ENCODE results near the gene ELL2. TPM values are rescaled to one million over a fixed set of nuclear protein-coding genes. Genes with fewer than 3 reads are reported as not detected.

ELL2 gene
- total RNA-seq, 1 experiment from 2014 or later, result 24.4 TPM

GRCh38 chr5:95899006-95899405 lies 62.6 kb downstream of the ELL2 start:
- H3K27ac Mint-ChIP-seq, result no peak overlapping the region
- H3K4me1 Mint-ChIP-seq, result peaks cover 37% of the 10 kb centered on the region
- no peaks in the 10 kb centered on the region for H3K27me3 Mint-ChIP-seq (ENCODE audit: low read depth)
- DNase-seq (ENCODE audit: low spot score) (no peak), ATAC-seq (no peak)
- H3K4me3 Mint-ChIP-seq, result no peak overlapping the region
- H3K9me3 Mint-ChIP-seq, result no peaks in the 10 kb centered on the region
- H3K36me3 Mint-ChIP-seq, result peaks cover 4% of the 10 kb centered on the region; the same call in 1 of the 2 replicates
- no peak for TF ChIP-seq RORB (CRISPR knock-in tag; IDR thresholded peaks at IDR 0.05)
- no peak for TF ChIP-seq ETV6 (CRISPR knock-in tag; IDR thresholded peaks at IDR 0.05)
- no peak for TF ChIP-seq GABPB1 (CRISPR knock-in tag; IDR thresholded peaks at IDR 0.05)
- TF ChIP-seq AFF4 (CRISPR knock-in tag; IDR thresholded peaks at IDR 0.05; ENCODE audit: borderline replicate concordance), result no peak
- POLR2A ChIA-PET, result no interaction called here
- CTCF ChIA-PET, result no interaction called here

- TF ChIP-seq RORB (CRISPR knock-in tag; IDR thresholded peaks at IDR 0.05), result no peak
- TF ChIP-seq FOXP1 (CRISPR knock-in tag; IDR thresholded peaks at IDR 0.05; ENCODE audit: borderline replicate concordance), result no peak
- no peak for TF ChIP-seq ZNF232 (CRISPR knock-in tag; IDR thresholded peaks at IDR 0.05)
- TF ChIP-seq ZNF396 (CRISPR knock-in tag; IDR thresholded peaks at IDR 0.05; ENCODE audit: borderline replicate concordance), result no peak
- no peak for TF ChIP-seq HMGXB4 (CRISPR knock-in tag; IDR thresholded peaks at IDR 0.05)
- no peak for TF ChIP-seq E2F5 (CRISPR knock-in tag; IDR thresholded peaks at IDR 0.05)
- TF ChIP-seq ATF2 (CRISPR knock-in tag; IDR thresholded peaks at IDR 0.05; ENCODE audit: borderline replicate concordance, low read depth), result no peak
- Mint-ChIP-seq H3K27ac (peak overlapping the region; percentile 9; the same call in 1 of the 2 replicates), H3K27me3 (ENCODE audit: low read depth) (no peaks in the 10 kb centered on the region), H3K9me3 (no peaks in the 10 kb centered on the region), H3K4me1 (peaks cover 37% of the 10 kb centered on the region), H3K4me3 (no peak overlapping the region; the same call in 1 of the 2 replicates), H3K36me3 (peaks cover 4% of the 10 kb centered on the region; the same call in 1 of the 2 replicates)
- ChIA-PET CTCF (interaction anchor here (1.4 kb wide), 1 partner anchor 45 kb away, joined by 3 read pairs; no protein-coding TSS in a partner anchor), POLR2A (interaction anchor here (0.7 kb wide), 1 partner anchor 45 kb away, joined by 5 read pairs; no protein-coding TSS in a partner anchor)
- ATAC-seq (peak; percentile 76), DNase-seq (ENCODE audit: low spot score) (peak; percentile 16)
Measured at GRCh38 chr5:95895771-95896170, 65.9 kb downstream of the ELL2 start.

- H3K4me1 Mint-ChIP-seq, result peaks cover 37% of the 10 kb centered on the region
- no peaks in the 10 kb centered on the region for H3K27me3 Mint-ChIP-seq (ENCODE audit: low read depth)
Measured at GRCh38 chr5:95895251-95895650, 66.4 kb downstream of the ELL2 start.

More at GRCh38 chr5:95895251-95895650, 66.4 kb downstream of the ELL2 start:
- ChIA-PET POLR2A (interaction anchor here (0.7 kb wide), 1 partner anchor 46 kb away, joined by 5 read pairs; no protein-coding TSS in a partner anchor), CTCF (interaction anchor here (0.7 to 1.4 kb wide), 3 partner anchors 46 to 441 kb away, joined by 3 read pairs; no protein-coding TSS in a partner anchor)
- Mint-ChIP-seq H3K4me3 (no peak overlapping the region; the same call in 1 of the 2 replicates), H3K27ac (peak overlapping the region; percentile 38), H3K36me3 (peaks cover 4% of the 10 kb centered on the region; the same call in 1 of the 2 replicates), H3K9me3 (no peaks in the 10 kb centered on the region)
- peak; percentile 63 for ATAC-seq
- TF ChIP-seq IRF2 (CRISPR knock-in tag; IDR thresholded peaks at IDR 0.05; ENCODE audit: borderline replicate concordance, low read depth) (no peak), TEAD1 (CRISPR knock-in tag; IDR thresholded peaks at IDR 0.05) (no peak), ZNF219 (CRISPR knock-in tag; IDR thresholded peaks at IDR 0.05; ENCODE audit: borderline replicate concordance) (no peak), USF2 (CRISPR knock-in tag; IDR thresholded peaks at IDR 0.05) (no peak), ZNF317 (CRISPR knock-in tag; IDR thresholded peaks at IDR 0.05; ENCODE audit: borderline replicate concordance, low read depth) (no peak)
- DNase-seq (ENCODE audit: low spot score), result no peak
